ENCODE measurements around the gene TMEM270. TPM values are rescaled to one million over a fixed set of nuclear protein-coding genes. Genes with fewer than 3 reads are reported as not detected.

The TMEM270 gene
- 0.16 TPM in 1 of 2 replicates, not detected in the other for total RNA-seq

GRCh38 chr7:73860859-73861258 lies at the start of gene TMEM270:
Gene TMEM270, plus strand, starts transcription at chr7:73861159. Its CDS starts 36 bp downstream, at chr7:73861195.

GRCh38 chr7:73830681-73831583 lies 30.0 kb upstream of the TMEM270 start, which contains the start of gene CLDN4:
Gene CLDN4, plus strand, starts transcription at chr7:73830996. Its CDS starts 206 bp downstream, at chr7:73831202.

GRCh38 chr7:73842067-73842976 lies 18.6 kb upstream of the TMEM270 start, which contains the start of gene METTL27:
Gene METTL27, minus strand, starts transcription at chr7:73842516. Its CDS starts 376 bp downstream, at chr7:73842140.

Other genes with a start within 250 kb of the TMEM270 start
- gene MLXIPL, start 236.6 kb upstream of the TMEM270 start, total RNA-seq: 0.09 and 0.16 TPM in 2 replicates
- gene VPS37D, start 193.3 kb upstream of the TMEM270 start, total RNA-seq: 7.5 and 8.7 TPM in 2 replicates
- 1.6 and 1.9 TPM in 2 replicates for gene DNAJC30, start 177.7 kb upstream of the TMEM270 start, total RNA-seq
- 29.8 and 50.1 TPM in 2 replicates for gene BUD23, start 177.6 kb upstream of the TMEM270 start, total RNA-seq
- gene STX1A, start 141.5 kb upstream of the TMEM270 start, total RNA-seq: 16.5 and 37.4 TPM in 2 replicates
- 8.0 and 10.7 TPM in 2 replicates for gene ABHD11, start 122.4 kb upstream of the TMEM270 start, total RNA-seq
- under 0.01 TPM in 1 of 2 replicates, not detected in the other for gene CLDN3, start 90.9 kb upstream of the TMEM270 start, total RNA-seq
- gene CLDN4, start 30.2 kb upstream of the TMEM270 start, total RNA-seq: 0.32 and 0.43 TPM in 2 replicates
- gene METTL27, start 18.6 kb upstream of the TMEM270 start, total RNA-seq: 8.3 and 11.8 TPM in 2 replicates
- 6.5 and 19.7 TPM in 2 replicates for gene ELN, start 167.0 kb downstream of the TMEM270 start, total RNA-seq
- 37.7 and 38.8 TPM in 2 replicates for gene LIMK1, start 222.6 kb downstream of the TMEM270 start, total RNA-seq